Forelimb muscle (tissue), 1 donor: ENCODE data around the gene CACNA1G. TPM values are rescaled to one million over a fixed set of nuclear protein-coding genes. Genes with fewer than 3 reads are reported as not detected.

ENCODE experiments used
- DNase-seq: peaks from one replicate; pipeline ENCODE4 v3.0.0-alpha.2; 2013; ENCODE audit warnings: low read depth
- polyA plus RNA-seq: library from polyadenylated mRNA; unstranded; fragments of 120-200 nt; gene quantifications from one replicate; pipeline ENCODE4 v1.2.1, GENCODE V29; 2013; ENCODE audit not compliant: insufficient read length

Gene CACNA1G
- polyA plus RNA-seq, 1 donor, result 6.6 TPM

DNA sequence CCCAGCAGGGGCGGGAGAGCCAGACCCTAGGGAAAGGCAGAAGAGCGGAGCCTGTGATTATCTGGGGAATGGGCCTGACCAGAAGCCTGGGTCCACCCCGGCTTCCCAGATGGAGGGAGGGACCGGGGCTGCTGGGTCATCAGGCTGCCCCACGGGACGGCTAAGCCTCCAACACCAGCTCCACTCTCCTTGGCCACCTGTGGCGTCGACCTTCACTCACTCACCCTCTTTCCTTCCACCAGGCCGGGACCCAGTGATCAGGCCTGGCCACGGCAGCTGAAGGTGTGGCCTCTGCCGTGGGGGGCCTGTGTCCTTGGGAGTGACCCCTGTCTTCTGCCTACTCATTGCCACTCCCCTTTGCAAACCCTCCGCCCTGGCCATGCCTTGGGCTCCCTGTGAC, 51.8 kb downstream of the CACNA1G start:
- DNase-seq, result no peak

DNA sequence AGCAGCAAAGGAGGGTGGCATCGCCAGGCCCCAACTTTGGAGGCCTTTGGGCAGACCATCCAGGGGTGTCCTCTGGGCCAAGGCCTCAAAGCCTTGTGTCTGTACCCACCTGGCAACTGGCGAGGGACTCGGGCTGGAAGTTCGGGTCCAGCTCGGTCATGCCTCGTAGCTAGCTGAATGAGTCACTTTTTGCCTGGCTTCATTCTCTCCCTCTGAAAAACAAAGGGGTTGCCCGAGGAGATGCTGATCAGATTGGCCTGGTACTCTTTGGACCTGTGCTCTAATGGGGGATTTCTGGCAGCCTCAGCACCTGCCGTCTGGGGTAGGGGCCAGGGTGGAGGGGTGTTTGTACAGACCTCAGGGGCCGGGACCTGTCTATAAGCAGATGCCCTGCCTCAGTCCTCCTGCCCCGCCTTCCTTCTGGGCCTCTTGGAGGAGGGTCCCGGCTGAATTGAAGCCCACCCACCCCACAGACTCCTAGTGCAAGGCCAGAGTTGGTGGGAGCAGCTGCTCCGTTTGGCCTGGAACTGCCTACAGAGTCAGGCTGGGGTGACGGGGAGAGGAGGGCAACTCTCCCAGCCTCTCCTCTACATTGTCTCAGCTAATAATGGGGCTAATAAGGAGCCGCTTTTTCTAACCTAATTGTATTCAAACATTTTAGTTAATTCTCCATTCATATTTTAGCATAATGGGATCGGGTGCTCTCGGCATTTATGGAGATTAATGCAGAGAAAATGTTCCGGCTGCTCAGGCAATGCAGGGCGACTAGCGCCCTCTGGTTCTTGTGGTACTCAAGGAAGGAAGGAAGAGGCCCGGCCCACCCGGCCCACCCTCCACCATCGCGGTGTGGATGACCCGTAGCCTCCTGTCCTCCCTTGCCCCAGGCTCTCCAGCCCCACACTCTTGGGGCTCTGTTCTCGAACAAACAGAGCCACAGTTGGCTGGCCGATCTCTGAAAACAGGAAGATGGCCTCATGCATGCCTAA, 52.8 kb downstream of the CACNA1G start:
- no peak for DNase-seq

DNA sequence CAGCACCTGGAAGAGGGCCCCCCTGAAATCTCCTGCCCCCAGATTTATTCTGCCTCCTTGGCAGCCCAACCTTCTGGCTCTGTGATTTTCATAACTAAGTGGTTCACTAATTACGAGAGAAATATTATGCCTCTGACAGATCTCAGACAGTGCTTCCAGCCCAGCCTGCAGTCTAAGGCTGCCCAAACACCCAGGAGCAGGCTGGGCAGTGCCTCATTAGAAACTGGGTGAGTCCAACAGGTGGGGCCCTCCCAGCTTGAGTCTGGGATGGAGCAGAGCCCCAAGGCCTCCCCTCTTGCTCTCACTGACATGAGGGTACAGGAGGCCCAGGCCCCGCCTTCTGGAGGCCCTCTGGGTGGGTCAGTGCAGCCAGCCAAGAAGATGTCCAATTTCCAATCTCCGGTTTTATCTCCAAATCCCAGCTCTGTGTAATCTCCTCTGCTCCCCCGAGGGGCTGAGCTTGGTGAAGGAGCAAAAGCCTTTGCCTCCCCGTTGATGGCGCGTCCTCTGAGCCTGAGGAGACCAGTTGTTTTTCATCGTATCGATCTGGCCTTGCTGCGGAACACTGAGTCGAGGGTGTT, 54.0 kb downstream of the CACNA1G start:
- no peak for DNase-seq

DNA sequence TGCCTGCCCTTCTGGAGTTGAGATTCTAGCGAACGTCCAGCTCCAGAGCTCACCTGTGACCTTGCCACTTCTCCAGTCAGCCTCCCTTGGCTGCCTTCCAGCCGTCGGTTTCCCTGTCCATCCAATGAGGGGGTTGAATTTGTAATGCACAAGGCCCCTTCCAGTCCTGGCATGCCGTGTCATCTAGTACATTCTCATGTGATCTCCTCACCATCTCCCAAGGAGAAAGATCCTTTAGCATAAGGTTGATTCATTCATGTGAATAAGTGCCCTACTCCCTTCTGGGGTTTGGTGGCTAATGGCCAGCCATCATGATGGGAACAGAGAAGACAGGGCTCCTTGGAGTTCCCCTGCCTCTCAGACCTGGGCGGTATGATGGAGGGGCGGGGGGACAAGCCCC, 55.3 kb downstream of the CACNA1G start:
- DNase-seq, result no peak

DNA sequence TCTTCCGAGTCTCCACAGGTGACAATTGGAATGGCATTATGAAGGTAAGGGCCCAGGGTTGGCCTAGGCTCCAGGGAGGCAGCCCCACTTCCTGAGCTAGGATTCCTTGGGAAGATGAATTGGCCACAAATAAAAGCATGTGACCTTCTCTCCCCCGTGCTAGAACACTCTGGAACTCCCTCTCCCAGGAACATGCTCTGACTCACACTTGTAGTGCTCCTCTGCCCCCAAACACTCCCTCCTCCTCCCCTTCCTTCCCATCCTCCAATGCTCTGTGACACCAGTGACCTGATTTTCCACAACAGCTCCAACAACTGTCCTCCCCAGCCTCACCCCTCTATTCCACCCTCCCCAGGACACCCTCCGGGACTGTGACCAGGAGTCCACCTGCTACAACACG, 57.8 kb downstream of the CACNA1G start:
- no peak for DNase-seq

DNA sequence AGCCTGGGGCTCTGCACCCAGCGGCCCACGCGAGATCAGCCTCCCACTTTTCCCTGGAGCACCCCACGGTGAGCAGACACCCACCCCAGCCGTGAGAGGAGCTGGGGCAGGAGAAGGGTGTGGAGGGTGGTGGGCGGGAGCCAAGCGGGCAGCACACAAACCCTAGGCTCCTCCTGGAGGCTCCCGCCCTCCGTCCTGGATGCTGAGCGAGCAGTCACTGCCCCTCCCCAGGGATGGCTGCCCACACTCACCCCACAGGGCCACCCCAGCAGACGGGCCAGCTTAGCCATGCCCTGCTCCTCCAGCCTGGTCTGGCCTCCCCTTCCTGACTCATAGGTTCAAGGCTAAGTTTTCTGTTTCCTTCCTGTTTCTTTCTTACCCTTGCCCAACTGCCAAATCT, 58.4 kb downstream of the CACNA1G start:
- no peak for DNase-seq

DNA sequence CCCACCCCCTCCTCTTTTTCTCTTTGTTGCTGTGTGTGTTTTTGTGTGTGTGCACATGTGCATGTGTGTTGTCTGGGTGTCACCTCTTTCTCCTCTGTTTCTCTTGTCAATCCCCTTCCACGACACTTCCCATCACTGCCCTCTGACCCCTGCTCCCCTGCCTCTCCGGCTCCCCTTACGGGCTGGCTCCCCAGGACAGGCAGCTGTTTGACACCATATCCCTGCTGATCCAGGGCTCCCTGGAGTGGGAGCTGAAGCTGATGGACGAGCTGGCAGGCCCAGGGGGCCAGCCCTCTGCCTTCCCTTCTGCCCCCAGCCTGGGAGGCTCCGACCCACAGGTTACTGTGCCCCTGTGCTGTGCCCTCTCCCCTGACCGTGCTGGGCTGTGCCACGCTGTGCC, 59.0 kb downstream of the CACNA1G start:
- no peak for DNase-seq

DNA sequence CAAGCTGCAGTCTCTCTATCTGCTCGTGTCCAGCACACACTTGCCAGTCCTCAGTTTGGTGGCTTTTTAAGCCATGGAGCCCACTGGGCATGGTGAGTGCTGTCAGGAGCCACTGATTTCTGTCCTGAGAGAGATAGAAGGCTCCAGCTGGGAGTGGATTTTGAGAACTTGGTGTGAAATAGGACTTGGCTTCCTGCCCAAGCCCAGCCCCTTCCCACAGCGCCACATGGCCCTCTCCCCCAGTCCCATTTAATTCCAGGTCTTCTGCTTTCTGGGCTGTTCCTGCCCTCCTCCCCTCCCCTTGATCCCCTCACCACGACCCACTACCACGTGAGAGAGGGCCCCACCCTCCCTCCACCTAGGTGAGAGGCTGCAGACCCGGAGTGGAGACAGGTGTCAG, 59.7 kb downstream of the CACNA1G start:
- DNase-seq, result no peak

DNA sequence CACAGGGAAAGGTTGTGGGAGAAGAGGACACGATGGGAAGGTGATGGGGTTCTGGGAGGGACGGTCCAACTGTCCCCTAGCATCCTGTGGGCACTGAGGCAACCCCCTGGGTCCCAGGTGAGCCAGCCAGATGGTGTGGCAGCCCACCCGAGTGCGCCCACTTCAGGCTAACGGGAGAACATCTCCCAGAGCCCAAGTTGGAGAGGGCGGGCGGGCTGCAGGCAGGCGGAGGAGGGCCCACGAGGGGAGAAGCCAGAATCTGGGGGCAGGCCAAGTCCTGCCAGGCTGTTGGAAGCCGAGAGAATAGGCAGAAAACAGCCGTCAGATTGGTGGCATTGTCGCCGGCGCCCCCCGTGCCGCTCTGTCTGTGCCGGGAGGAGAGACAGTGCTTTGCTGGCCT, 60.3 kb downstream of the CACNA1G start:
- DNase-seq, result no peak

DNA sequence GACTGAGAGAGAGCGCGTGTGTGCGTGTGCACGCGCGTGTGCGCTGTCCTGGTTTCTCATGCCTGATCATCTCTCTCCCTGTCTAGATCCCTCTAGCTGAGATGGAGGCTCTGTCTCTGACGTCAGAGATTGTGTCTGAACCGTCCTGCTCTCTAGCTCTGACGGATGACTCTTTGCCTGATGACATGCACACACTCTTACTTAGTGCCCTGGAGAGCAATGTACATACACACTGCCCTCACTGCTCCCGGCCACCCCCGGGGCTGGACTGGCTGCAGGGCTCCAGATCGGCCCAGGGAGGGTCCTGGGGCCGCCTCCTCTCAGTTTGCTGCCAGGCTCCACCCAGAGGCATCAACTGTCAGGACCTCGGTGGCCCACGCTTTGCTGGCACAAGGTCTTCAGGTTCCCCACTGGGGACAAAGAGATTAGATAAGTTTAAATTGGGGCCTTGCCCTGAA, 61.1 kb downstream of the CACNA1G start:
- no peak for DNase-seq

DNA sequence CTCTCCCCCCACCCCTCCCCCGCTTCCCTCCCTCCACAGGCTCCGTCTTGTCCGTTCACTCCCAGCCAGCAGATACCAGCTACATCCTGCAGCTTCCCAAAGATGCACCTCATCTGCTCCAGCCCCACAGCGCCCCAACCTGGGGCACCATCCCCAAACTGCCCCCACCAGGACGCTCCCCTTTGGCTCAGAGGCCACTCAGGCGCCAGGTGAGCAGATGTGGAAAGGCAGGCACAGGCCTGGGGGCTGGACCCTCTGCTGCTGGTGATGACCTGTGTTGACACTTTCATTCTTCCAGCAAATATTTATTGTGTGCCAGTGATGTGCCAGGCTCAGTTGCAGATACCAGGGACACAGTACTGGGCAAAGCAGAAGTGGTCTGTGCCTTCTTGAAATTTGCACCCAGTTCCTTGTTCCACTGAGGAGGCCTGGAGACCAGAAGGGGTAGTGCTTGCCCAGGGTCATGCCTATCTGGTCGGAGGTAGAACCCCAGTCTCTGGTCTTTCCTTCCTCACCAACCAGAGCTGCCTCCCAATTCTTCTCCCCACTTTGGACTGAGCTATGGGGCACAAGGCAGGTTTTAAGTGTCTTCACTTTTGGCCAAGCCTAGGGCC, 63.9 kb downstream of the CACNA1G start:
- no peak for DNase-seq

DNA sequence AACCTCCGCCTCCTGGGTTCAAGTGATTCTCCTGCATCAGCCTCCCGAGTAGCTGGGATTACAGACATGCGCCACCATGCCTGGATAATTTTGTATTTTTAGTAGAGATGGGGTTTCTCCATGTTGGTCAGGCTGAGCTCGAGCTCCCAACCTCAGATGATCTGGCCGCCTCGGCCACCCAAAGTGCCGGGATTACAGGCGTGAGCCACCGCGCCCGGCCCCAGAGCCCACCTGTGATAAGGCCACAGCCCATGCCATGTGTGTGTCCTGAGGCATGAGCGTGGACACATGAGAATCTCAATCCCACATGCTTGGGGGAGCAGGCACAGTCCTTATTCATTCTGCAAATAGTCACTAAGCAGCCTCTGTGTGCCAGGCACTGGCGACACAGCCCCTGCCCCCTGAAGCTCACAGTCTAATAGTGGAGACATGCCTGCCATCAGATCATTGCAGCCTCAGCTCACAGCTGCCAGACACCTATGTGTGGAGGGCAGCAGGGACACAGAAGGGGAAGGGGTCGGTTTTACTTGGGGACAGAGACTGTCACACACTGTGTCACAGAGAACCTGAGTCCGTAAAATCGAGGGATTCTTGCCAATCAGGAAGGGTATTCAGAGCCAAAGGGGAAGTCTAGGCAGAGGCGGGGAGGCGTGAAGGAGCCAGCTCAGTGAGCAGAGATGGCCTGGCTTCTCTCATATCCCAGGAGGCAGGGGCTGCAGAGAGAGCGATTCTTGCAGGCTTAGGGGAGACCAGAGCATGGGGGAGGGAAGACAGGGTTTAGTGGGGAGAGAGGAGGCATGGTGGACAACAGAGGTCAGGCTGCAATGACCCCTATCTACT, 64.7 kb downstream of the CACNA1G start:
- no peak for DNase-seq

DNA sequence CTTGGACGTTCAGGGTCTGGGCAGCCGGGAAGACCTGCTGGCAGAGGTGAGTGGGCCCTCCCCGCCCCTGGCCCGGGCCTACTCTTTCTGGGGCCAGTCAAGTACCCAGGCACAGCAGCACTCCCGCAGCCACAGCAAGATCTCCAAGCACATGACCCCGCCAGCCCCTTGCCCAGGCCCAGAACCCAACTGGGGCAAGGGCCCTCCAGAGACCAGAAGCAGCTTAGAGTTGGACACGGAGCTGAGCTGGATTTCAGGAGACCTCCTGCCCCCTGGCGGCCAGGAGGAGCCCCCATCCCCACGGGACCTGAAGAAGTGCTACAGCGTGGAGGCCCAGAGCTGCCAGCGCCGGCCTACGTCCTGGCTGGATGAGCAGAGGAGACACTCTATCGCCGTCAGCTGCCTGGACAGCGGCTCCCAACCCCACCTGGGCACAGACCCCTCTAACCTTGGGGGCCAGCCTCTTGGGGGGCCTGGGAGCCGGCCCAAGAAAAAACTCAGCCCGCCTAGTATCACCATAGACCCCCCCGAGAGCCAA, 65.6 kb downstream of the CACNA1G start:
- no peak for DNase-seq

DNA sequence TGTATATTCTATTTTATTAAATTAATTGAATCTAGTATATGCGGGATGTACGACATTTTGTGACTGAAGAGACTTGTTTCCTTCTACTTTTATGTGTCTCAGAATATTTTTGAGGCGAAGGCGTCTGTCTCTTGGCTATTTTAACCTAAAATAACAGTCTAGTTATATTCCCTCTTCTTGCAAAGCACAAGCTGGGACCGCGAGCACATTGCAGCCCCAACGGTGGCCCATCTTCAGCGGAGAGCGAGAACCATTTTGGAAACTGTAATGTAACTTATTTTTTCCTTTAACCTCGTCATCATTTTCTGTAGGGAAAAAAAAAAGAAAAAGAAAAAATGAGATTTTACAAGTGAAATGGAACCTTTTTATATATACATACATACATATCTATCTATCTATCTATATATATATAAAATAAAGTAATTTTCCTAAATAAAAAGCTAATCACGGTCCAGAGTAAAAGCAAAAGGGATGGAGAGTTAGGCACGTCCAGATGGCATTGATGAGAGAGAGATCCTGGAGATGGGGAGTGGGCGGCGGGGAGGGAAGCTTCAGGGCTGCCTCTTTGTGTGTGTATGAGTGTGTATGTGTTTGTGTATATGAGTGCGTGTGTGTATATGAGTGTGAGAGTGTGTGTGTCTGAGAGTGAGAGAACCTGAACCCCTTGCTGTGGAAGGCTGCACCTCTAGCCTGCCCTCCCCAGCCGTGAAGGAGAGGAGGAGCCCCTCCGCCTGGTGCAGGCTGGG, 66.7 kb downstream of the CACNA1G start:
- no peak for DNase-seq

DNA sequence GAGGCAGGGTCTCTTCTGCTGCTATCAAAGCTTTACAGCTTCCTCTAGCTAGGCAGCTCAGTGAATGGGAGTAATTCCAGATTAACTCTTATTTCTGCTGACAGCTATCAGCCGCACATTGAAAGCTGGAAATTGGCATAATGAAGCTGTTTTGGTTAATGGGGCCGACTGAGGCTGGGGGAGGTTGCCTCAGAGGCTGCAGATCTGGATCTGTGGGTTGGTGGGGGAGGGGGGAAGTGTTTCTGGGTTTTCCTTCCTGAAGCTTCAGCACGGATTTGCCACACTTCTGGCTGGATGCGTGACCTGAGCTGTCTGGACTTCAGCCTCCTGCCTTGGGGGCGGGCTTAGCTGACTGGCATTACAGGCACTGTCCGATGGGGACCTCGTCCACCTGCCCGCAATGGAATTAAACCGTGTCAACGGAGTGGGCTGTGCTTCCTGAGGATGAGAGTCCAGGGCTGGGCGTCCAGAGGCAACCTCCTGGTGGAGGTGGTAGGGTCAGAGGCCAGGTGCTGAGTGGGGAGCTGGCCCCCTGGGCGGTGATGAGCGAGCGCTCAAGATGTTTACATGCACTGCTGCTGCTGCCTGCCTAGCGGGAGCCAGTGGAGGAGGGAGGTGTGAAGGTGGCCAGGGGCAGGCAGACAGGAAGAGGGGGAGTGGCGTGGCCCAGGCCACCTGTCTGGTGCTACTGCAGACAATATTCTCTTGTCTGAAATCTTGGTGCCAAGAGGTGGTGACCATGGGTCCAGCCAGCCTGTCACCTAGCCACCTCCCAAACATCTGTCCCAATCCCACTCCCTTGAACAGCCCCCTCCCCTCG, 67.5 kb downstream of the CACNA1G start:
- no peak for DNase-seq

DNA sequence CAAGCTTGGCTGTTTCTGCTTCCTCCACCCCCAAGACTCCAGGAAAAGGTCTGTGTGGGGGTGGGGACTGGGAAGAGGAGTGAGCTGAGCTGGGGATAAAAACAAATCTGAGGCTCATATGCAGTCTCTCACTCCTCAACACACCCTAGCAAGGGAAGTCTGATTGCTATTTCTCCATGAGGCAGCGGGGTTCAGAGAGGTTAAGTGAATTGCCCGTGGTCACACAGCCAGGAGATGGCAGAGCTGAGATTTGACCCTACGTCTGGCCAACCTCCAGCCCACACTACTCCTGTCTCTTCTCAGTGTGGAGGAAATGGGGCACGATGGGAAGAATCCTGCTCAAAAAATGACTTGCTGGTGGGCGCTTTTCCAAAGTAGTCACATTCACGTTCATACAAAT, 69.4 kb downstream of the CACNA1G start:
- DNase-seq, result no peak

DNA sequence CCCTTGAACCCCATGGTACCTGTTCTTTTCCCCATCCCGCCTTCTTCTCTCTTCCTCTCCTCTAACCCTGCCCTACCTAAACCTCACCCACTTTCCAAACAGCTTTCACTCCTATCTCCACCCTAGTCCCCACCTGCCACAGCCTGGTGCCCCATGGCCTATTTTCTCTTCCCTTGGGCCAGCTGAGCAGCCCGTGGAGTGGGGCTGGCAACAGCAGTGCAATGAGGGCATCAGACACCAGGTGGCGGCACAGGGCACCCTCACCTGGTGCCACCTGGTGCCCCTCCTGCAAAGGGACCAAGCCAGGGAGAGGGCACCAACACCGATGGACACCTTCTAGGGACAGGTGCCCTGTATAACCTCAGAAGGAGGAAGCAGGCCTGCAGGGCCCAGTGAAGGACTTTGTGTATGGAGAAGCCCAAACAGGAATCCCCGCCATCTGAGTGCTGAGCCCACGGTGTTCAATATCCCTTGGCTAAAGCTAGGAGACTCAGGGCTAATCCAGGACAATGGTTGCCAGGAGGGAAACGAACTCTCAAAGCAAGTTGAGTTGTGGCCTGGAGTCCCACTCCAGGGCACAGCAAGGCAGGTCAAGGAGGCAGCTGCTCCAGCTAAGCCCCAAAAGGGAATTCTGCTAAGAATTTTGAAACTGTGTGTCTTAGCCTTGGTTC, 70.1 kb downstream of the CACNA1G start:
- no peak for DNase-seq

DNA sequence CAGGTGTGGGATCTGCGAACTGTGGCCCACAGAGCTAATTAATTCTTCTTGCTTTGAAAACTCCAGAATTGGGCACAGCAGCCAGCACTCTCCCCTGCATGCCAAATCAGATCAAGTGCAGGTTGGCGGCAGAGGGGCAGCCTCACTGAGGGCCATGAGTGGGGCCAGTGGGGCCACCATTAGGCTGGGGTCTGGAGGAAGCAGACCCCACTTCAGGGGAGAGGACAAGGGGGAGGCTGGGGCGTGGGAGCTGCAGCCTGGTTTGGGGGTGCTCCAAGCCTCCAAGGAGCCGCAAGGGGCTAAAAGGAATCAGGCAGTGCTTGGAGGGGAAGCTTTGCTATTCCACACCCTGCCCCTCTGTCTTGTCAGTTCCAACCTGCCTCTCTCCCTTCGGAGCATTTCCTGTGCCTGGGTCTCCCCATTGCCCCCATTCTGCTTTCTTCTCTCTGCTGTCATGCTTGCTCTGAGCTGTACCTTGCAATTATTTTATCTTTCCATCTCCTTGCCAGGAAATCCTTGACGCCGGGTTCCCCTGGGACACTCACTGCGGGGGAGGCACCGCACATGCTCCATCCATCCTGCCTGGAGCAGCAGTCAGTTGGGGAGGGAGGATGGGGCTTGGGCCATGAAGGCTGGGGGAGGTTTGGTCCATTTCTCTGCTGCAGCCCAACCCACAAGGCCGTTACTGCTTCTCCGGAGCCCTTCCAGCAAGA, 70.8 kb downstream of the CACNA1G start:
- DNase-seq, result no peak
